ENCODE data around the gene FAM53B. TPM values are rescaled to one million over a fixed set of nuclear protein-coding genes. Genes with fewer than 3 reads are reported as not detected.

Gene FAM53B
- total RNA-seq, 2 donors from 2014 or later, result 19.3 to 22.6 TPM

GRCh38 chr10:124596962-124597845 lies 147.0 kb downstream of the FAM53B start:
- Histone ChIP-seq H3K27me3 (ENCODE audit: control insufficient read depth, insufficient read depth, low read length, poor library complexity, severe bottlenecking) (no peaks in the 10 kb centered on the region), H3K4me3 (ENCODE audit: low read length) (no peak overlapping the region), H3K27ac (ENCODE audit: low read depth, low read length) (no peak overlapping the region), H3K9ac (ENCODE audit: extremely low read depth, low read length, poor library complexity, severe bottlenecking) (no peak overlapping the region), H3K36me3 (ENCODE audit: control insufficient read depth, insufficient read depth, low read length) (no peaks in the 10 kb centered on the region), H3K9me3 (ENCODE audit: control insufficient read depth, low read length) (no peaks in the 10 kb centered on the region), H3K4me1 (ENCODE audit: control insufficient read depth, insufficient read depth, low read length) (no peaks in the 10 kb centered on the region)
- H3K27ac Mint-ChIP-seq, result no peak overlapping the region
- WGBS, 2 experiments (ENCODE audit: insufficient coverage in 1 of 2, insufficient read length in 1 of 2), result 92 to 94% methylated on average over 15 to 21 of the region's 21 CpGs
- no peak overlapping the region for H3K4me3 Mint-ChIP-seq
- TF ChIP-seq CTCF (conservative IDR thresholded peaks at IDR 0.05), result no peak
- H3K4me1 Mint-ChIP-seq, result peaks cover 6% of the 10 kb centered on the region
- no peak for DNase-seq
- no peaks in the 10 kb centered on the region for H3K27me3 Mint-ChIP-seq (ENCODE audit: insufficient read depth)
- no peaks in the 10 kb centered on the region for H3K36me3 Mint-ChIP-seq (ENCODE audit: low read depth)
- H3K9me3 Mint-ChIP-seq, result no peaks in the 10 kb centered on the region

GRCh38 chr10:124596116-124596785 lies 147.9 kb downstream of the FAM53B start:
- no peaks in the 10 kb centered on the region for H3K36me3 ChIP-seq (ENCODE audit: control insufficient read depth, insufficient read depth, low read length)
- no peak overlapping the region for H3K9ac ChIP-seq (ENCODE audit: extremely low read depth, low read length, poor library complexity, severe bottlenecking)
- peaks cover 6% of the 10 kb centered on the region for H3K4me1 Mint-ChIP-seq
- no peak for DNase-seq
- no peaks in the 10 kb centered on the region for H3K27me3 ChIP-seq (ENCODE audit: control insufficient read depth, insufficient read depth, low read length, poor library complexity, severe bottlenecking)
- H3K9me3 Mint-ChIP-seq, result no peaks in the 10 kb centered on the region
- no peak overlapping the region for H3K4me3 ChIP-seq (ENCODE audit: low read length)
- no peak overlapping the region for H3K27ac ChIP-seq (ENCODE audit: low read depth, low read length)
- no peak overlapping the region for H3K4me3 Mint-ChIP-seq
- H3K27me3 Mint-ChIP-seq (ENCODE audit: insufficient read depth), result no peaks in the 10 kb centered on the region
- H3K27ac Mint-ChIP-seq, result no peak overlapping the region
- WGBS, 2 experiments (ENCODE audit: insufficient coverage in 1 of 2, insufficient read length in 1 of 2), result 93% methylated on average over 16 to 18 of the region's 18 CpGs
- no peaks in the 10 kb centered on the region for H3K9me3 ChIP-seq (ENCODE audit: control insufficient read depth, low read length)
- H3K36me3 Mint-ChIP-seq (ENCODE audit: low read depth), result no peaks in the 10 kb centered on the region
- H3K4me1 ChIP-seq (ENCODE audit: control insufficient read depth, insufficient read depth, low read length), result no peaks in the 10 kb centered on the region
- no peak for TF ChIP-seq CTCF (conservative IDR thresholded peaks at IDR 0.05)

GRCh38 chr10:124595143-124595883 lies 148.9 kb downstream of the FAM53B start:
- no peak overlapping the region for H3K27ac ChIP-seq (ENCODE audit: low read depth, low read length)

More at GRCh38 chr10:124595143-124595883, 148.9 kb downstream of the FAM53B start:
- TF ChIP-seq CTCF (conservative IDR thresholded peaks at IDR 0.05), result no peak
- WGBS, 2 experiments (ENCODE audit: insufficient coverage in 1 of 2, insufficient read length in 1 of 2), result 92 to 94% methylated on average over 8 to 9 of the region's 9 CpGs
- H3K4me1 Mint-ChIP-seq, result peaks cover 6% of the 10 kb centered on the region
- H3K9me3 Mint-ChIP-seq, result no peaks in the 10 kb centered on the region
- Histone ChIP-seq H3K4me1 (ENCODE audit: control insufficient read depth, insufficient read depth, low read length) (no peaks in the 10 kb centered on the region), H3K9me3 (ENCODE audit: control insufficient read depth, low read length) (no peaks in the 10 kb centered on the region), H3K4me3 (ENCODE audit: low read length) (no peak overlapping the region), H3K27me3 (ENCODE audit: control insufficient read depth, insufficient read depth, low read length, poor library complexity, severe bottlenecking) (no peaks in the 10 kb centered on the region), H3K9ac (ENCODE audit: extremely low read depth, low read length, poor library complexity, severe bottlenecking) (no peak overlapping the region), H3K36me3 (ENCODE audit: control insufficient read depth, insufficient read depth, low read length) (no peaks in the 10 kb centered on the region)
- peaks cover 4% of the 10 kb centered on the region for H3K36me3 Mint-ChIP-seq (ENCODE audit: low read depth)
- no peak for DNase-seq
- no peak overlapping the region for H3K4me3 Mint-ChIP-seq
- H3K27me3 Mint-ChIP-seq (ENCODE audit: insufficient read depth), result no peaks in the 10 kb centered on the region
- no peak overlapping the region for H3K27ac Mint-ChIP-seq
